HepG2 (cell line): ENCODE measurements around the gene KIAA2012. TPM values are rescaled to one million over a fixed set of nuclear protein-coding genes. Genes with fewer than 3 reads are reported as not detected.

Source experiments
- ARNT2 ChIP-seq: sonication (generic); formaldehyde crosslinking; IDR thresholded peaks from 2 replicates; pipeline ENCODE4 v1.8.0; 2022; ENCODE audit warnings: mild to moderate bottlenecking, low read depth, missing genetic modification reagents, moderate library complexity
- CREM ChIP-seq, 2 experiments: sonication (generic) in 1 of 2; formaldehyde crosslinking in 1 of 2; IDR thresholded peaks; 2 replicates each; pipeline versions ENCODE4 v1.4.0 to v1.6.1; 2016 to 2020; ENCODE audit warnings: antibody characterized with exemption in 1 of 2, mild to moderate bottlenecking in 1 of 2, missing genetic modification reagents in 1 of 2
- DPF2 ChIP-seq: sonication (generic); formaldehyde crosslinking; IDR thresholded peaks from 2 replicates; pipeline ENCODE4 v1.4.0; 2020; ENCODE audit warnings: mild to moderate bottlenecking, low read depth, missing genetic modification reagents, borderline replicate concordance
- MAZ ChIP-seq, 2 experiments: sonication (generic) in 1 of 2; formaldehyde crosslinking in 1 of 2; IDR thresholded peaks; 2 replicates each; pipeline versions ENCODE4 v1.5.0 to v1.6.1; 2012 to 2020; ENCODE audit warnings: low read depth in 2 of 2, mild to moderate bottlenecking in 2 of 2, borderline replicate concordance in 1 of 2, improper control_type of control experiment in 1 of 2, low read length in 1 of 2, missing genetic modification reagents in 1 of 2, moderate library complexity in 1 of 2
- MZF1 ChIP-seq: sonication (generic); formaldehyde crosslinking; IDR thresholded peaks from 2 replicates; pipeline ENCODE4 v1.8.1; 2023; ENCODE audit warnings: mild to moderate bottlenecking, missing genetic modification reagents, borderline replicate concordance
- NFYB ChIP-seq: sonication (generic); formaldehyde crosslinking; IDR thresholded peaks from 2 replicates; pipeline ENCODE4 v1.4.0; 2020; ENCODE audit warnings: missing genetic modification reagents
- POLR2AphosphoS2 ChIP-seq: IDR thresholded peaks from 2 replicates; pipeline ENCODE4 v1.6.1; 2011; ENCODE audit warnings: low read depth, low read length, improper control_type of control experiment
- RXRA ChIP-seq: sonication (generic); formaldehyde crosslinking; IDR thresholded peaks from 2 replicates; pipeline ENCODE4 v1.5.1; 2020; ENCODE audit warnings: missing genetic modification reagents
- SAP130 ChIP-seq: IDR thresholded peaks from 2 replicates; pipeline ENCODE4 v1.6.1; 2016; ENCODE audit warnings: low read depth
- SMARCC2 ChIP-seq: fragments of 450-650 bp; IDR thresholded peaks from 2 replicates; pipeline ENCODE4 v1.6.1; 2017; ENCODE audit warnings: antibody characterized with exemption, mild to moderate bottlenecking
- ZNF263 ChIP-seq: sonication (generic); formaldehyde crosslinking; IDR thresholded peaks from 2 replicates; pipeline ENCODE4 v1.4.0; 2020; ENCODE audit warnings: missing genetic modification reagents
- ZNF34 ChIP-seq: sonication (generic); formaldehyde crosslinking; IDR thresholded peaks from 2 replicates; pipeline ENCODE4 v1.4.0; 2020; ENCODE audit warnings: mild to moderate bottlenecking, missing genetic modification reagents, borderline replicate concordance
- ZNF407 ChIP-seq: sonication (generic); formaldehyde crosslinking; IDR thresholded peaks from one replicate; pipeline ENCODE4 v1.5.1; 2020; ENCODE audit warnings: mild to moderate bottlenecking, missing genetic modification reagents; ENCODE audit errors: not compliant biosample characterization
- ZNF567 ChIP-seq: sonication (generic); formaldehyde crosslinking; IDR thresholded peaks from 2 replicates; pipeline ENCODE4 v1.8.1; 2023; ENCODE audit warnings: mild to moderate bottlenecking, missing genetic modification reagents, borderline replicate concordance
- ZNF577 ChIP-seq: sonication (generic); formaldehyde crosslinking; IDR thresholded peaks from 2 replicates; pipeline ENCODE4 v1.4.0; 2020; ENCODE audit warnings: mild to moderate bottlenecking, low read depth, missing genetic modification reagents, borderline replicate concordance
- polyA plus RNA-seq, 8 experiments: library from polyadenylated mRNA; depleted of rRNA in 3 of 8; stranded (reverse) in 7 of 8; unstranded in 1 of 8; fragments of >200 nt; fragmentation: Illumina TruSeq in 4 of 8; extraction: Trizol in 4 of 8; gene quantifications; 2 replicates each; pipeline versions ENCODE4 v1.2.1 to v1.2.3, GENCODE V29; 2011 to 2016; ENCODE audit warnings: low read depth in 4 of 8, missing spikeins in 1 of 8, mixed read lengths in 1 of 8; ENCODE audit not compliant: insufficient read depth in 1 of 8
- total RNA-seq, 5 experiments: library from RNA; depleted of rRNA; stranded (reverse); fragments of >200 nt; fragmentation: Illumina TruSeq; extraction: Trizol; gene quantifications; 2 replicates each; pipeline ENCODE4 v1.2.3, GENCODE V29; 2016; ENCODE audit warnings: low read depth in 1 of 5

KIAA2012 gene
- total and polyA plus RNA-seq, 2 of the 13 experiments (the other 11 are each of a cell fraction or from before 2014, with no cell fraction given), result not detected

- TF ChIP-seq CREM (IDR thresholded peaks at IDR 0.05), result no peak
- no peak for TF ChIP-seq CREM (CRISPR knock-in tag; IDR thresholded peaks at IDR 0.05)
- TF ChIP-seq NFYB (CRISPR knock-in tag), result no peak
- no peak for TF ChIP-seq ZNF407 (CRISPR knock-in tag)
- TF ChIP-seq SMARCC2, result no peak
- TF ChIP-seq ZNF263 (CRISPR knock-in tag), result no peak
- TF ChIP-seq ZNF34 (CRISPR knock-in tag), result no peak
- no peak for TF ChIP-seq POLR2AphosphoS2
- no peak for TF ChIP-seq MAZ (IDR thresholded peaks at IDR 0.05; ENCODE audit: borderline replicate concordance, low read depth, low read length)
- TF ChIP-seq MAZ (CRISPR knock-in tag; IDR thresholded peaks at IDR 0.05; ENCODE audit: low read depth), result no peak
- TF ChIP-seq RXRA (CRISPR knock-in tag), result no peak
- TF ChIP-seq ARNT2 (CRISPR knock-in tag), result no peak
- no peak for TF ChIP-seq ZNF567 (CRISPR knock-in tag)
- no peak for TF ChIP-seq ZNF577 (CRISPR knock-in tag)
- no peak for TF ChIP-seq DPF2 (CRISPR knock-in tag)
- no peak for TF ChIP-seq SAP130
- no peak for TF ChIP-seq MZF1 (CRISPR knock-in tag)
These were observed 56.8 kb downstream of the KIAA2012 start (continued) for GRCh38 chr2:202129841-202130240.
